Activated CD4-positive, alpha-beta memory T cell treated with anti-CD3 and anti-CD28 coated beads, Interleukin-2, amount 10 ng/mL, durations not matched to agents 7 days and 5 days (primary cell): ENCODE data around the gene GADD45A. TPM values are rescaled to one million over a fixed set of nuclear protein-coding genes. Genes with fewer than 3 reads are reported as not detected.

Source experiments
- CTCF ChIA-PET: fragments of 350-600 bp; sonication (Branson Sonifier 250); formaldehyde crosslinking; loops from one replicate; lab custom pipeline; 2021; ENCODE audit warnings: antibody characterized with exemption, inconsistent platforms; lab: Charles Lee
- POLR2A ChIA-PET: fragments of 350-600 bp; sonication (Branson Sonifier 250); formaldehyde crosslinking; loops from one replicate; lab custom pipeline; 2021; ENCODE audit warnings: antibody characterized with exemption; lab: Charles Lee
- DNase-seq: peaks from one replicate; pipeline ENCODE4 v3.0.0-alpha.2; 2020
- H3K27ac Mint-ChIP-seq: one replicate; pipeline ENCODE4 v1.8.0; 2021; ENCODE audit warnings: mild to moderate bottlenecking, mixed read lengths
- H3K27me3 Mint-ChIP-seq: one replicate; pipeline ENCODE4 v1.8.0; 2021; ENCODE audit warnings: mixed read lengths
- H3K36me3 Mint-ChIP-seq: one replicate; pipeline ENCODE4 v1.8.0; 2021; ENCODE audit warnings: low read depth, mixed read lengths
- H3K4me1 Mint-ChIP-seq: one replicate; pipeline ENCODE4 v1.8.0; 2021; ENCODE audit warnings: mixed read lengths
- H3K4me3 Mint-ChIP-seq: one replicate; pipeline ENCODE4 v1.8.0; 2021; ENCODE audit warnings: mild to moderate bottlenecking, mixed read lengths
- H3K9me3 Mint-ChIP-seq: one replicate; pipeline ENCODE4 v1.8.0; 2021; ENCODE audit warnings: mixed read lengths
- total RNA-seq, 2 experiments: library from RNA; stranded (reverse); gene quantifications; one replicate each; pipeline ENCODE4 v1.2.3, GENCODE V29; 2021

Gene GADD45A
- total RNA-seq, 2 experiments from 2014 or later, result 29.5 to 30.7 TPM

DNA sequence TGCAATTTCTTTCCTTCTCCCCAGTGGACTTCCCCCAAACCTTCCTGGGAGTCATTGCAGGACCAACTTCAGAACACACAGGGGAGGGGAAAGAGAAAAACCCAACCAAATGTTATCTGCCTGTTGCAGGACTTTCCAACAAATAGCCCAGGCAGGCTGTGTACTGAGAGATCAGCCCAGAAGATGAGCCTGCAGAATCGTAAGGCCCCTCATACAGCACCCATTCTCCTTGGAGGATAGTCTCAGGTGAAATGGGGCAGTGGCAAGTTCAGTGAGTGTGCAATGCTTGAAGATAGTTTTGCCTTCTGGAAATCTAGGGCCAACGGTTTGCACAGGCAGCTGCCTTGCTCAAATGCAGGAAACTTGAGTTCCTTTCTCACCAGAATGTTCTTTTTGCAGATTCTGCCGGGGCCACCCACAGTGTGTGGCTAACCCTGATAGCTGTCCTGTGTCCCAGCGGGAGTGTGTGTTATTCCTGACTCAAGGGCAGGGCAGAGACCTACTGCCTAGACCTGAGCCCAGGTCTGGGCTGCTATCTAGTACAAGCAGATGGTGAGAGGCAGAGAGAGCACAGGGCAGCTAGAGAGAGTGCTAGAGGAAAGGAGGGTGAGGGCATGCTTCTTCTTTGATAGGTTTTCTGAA is 48.8 kb downstream of the GADD45A start:
- POLR2A ChIA-PET, result interaction anchor here (1.5 kb wide), 1 partner anchor 49 kb away, joined by 5 read pairs; the partner anchor contains the start of gene GADD45A
- CTCF ChIA-PET, result no interaction called here
- DNase-seq, result no peak
- peaks cover 4% of the 10 kb centered on the region for H3K27me3 Mint-ChIP-seq
- no peak overlapping the region for H3K27ac Mint-ChIP-seq
- no peaks in the 10 kb centered on the region for H3K9me3 Mint-ChIP-seq
- no peak overlapping the region for H3K4me3 Mint-ChIP-seq
- H3K4me1 Mint-ChIP-seq, result peaks cover 20% of the 10 kb centered on the region
- no peaks in the 10 kb centered on the region for H3K36me3 Mint-ChIP-seq

DNA sequence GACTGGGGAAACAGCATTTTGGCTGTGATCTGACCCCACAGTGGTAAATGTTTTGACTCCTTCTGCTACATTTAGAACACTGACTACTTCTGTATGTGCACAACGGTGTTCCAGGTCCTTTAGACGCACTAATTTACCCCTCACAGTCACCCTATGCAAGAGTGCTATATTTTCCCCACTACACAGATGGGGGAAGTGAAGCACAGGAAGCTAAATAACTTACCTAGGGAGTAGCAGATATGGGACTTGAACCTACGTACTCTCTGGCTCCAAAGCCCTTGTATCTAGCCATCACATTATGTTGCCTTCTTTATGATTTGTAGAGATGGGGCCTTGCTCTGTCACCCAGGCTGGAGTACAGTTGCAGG is 49.3 kb downstream of the GADD45A start:
- Mint-ChIP-seq H3K27ac (no peak overlapping the region), H3K4me1 (peaks cover 20% of the 10 kb centered on the region), H3K36me3 (no peaks in the 10 kb centered on the region), H3K27me3 (peaks cover 3% of the 10 kb centered on the region), H3K4me3 (no peak overlapping the region), H3K9me3 (no peaks in the 10 kb centered on the region)
- CTCF ChIA-PET, result no interaction called here
- no peak for DNase-seq
- POLR2A ChIA-PET, result interaction anchor here (1.5 kb wide), 1 partner anchor 49 kb away, joined by 5 read pairs; the partner anchor contains the start of gene GADD45A

DNA sequence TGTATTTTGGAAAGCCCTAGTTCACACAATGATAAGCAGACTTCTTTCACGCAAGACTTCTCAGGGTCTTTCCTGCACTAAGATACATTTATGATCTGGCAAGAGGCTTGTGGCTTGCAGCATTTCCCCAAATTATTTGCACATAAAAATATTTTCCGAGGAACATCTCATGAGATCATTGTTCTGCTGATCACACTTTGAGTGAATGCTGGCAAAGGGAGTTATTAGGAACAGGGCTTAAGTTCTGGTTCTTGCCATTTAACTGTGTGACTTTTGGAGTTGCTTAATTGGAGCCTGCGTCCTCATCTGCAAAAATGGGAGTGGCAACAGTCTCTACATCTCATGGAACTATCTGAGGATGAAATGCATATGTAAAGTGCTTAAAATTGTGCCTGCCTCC is 50.2 kb downstream of the GADD45A start:
- H3K27ac Mint-ChIP-seq, result no peak overlapping the region
- H3K9me3 Mint-ChIP-seq, result no peaks in the 10 kb centered on the region
- ChIA-PET CTCF (no interaction called here), POLR2A (interaction anchor here (1.0 kb wide), 1 partner anchor 14 kb away, joined by 3 read pairs; no protein-coding TSS in a partner anchor)
- no peak overlapping the region for H3K4me3 Mint-ChIP-seq
- H3K27me3 Mint-ChIP-seq, result peaks cover 3% of the 10 kb centered on the region
- no peaks in the 10 kb centered on the region for H3K36me3 Mint-ChIP-seq
- peaks cover 16% of the 10 kb centered on the region for H3K4me1 Mint-ChIP-seq
- no peak for DNase-seq

DNA sequence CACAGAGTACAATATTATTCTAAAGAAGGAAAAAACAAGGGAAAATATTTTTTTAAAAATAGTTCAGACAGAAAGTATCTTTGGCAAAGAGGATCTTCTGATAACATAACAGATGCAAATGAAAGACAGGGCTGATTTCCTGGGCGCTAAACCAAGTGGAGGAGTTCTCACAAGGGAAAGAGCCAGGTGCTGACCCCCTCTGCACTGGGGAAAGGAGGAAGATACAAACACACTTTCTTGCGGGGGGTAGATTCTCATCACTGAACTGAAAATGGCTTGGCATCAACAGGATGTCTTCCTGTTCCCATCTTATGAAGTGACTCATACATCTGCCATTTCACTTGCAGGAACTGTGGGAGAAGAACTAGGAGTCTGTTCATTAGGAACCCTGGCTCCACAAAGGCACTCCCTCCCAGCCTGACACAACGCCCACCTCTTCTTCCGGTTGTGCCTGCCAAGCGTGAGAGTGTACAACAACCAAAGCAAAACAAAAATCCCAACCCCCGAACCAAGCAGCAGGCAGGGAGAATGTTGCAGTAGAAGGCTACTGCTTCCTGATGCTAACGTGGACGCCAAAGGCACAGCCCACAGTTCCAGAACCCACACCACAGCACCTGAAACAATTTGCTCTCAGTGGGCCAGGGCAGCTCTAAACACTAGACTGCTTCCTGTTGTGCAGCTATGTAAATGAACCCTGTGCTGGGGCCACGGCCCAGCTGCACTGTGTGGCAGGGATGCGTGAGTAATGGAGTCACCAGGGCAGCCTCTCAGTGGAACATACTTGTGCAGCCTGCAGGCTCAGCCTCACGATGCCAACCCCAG is 51.0 kb downstream of the GADD45A start:
- peak; percentile 62 for DNase-seq
- Mint-ChIP-seq H3K27me3 (peaks cover 3% of the 10 kb centered on the region), H3K4me1 (peaks cover 14% of the 10 kb centered on the region), H3K9me3 (no peaks in the 10 kb centered on the region), H3K36me3 (no peaks in the 10 kb centered on the region), H3K27ac (peak overlapping the region; percentile 76), H3K4me3 (peak overlapping the region; percentile 54)
- CTCF ChIA-PET, result interaction anchor here (0.6 to 1.3 kb wide), 2 partner anchors 16 to 483 kb away, joined by 3 to 4 read pairs; no protein-coding TSS in a partner anchor
- POLR2A ChIA-PET, result interaction anchor here (0.5 to 3.8 kb wide), 3 partner anchors 14 to 421 kb away, joined by 3 to 16 read pairs (median 3); partner anchors contain the start of gene GADD45A

DNA sequence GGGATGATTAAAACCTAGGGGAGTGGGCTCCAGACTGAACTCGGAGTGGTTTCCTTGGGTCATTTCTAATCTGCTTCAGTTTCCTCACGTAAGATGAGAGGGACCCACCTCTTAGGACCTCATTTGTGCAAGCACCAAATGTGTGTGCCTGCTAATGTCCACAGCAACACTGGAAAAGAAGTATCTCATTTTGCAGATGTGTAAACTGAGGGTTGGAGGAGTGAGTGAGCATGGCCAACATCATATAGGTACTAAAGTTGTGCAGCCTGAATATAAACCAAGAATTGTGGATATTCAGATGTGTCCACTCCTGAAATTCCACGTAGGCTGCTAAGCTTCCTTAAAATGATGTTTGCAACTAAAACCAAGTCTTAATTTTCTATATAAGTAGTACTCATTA is 51.7 kb downstream of the GADD45A start:
- no peak overlapping the region for H3K4me3 Mint-ChIP-seq
- H3K27ac Mint-ChIP-seq, result peak overlapping the region; percentile 76

DNA sequence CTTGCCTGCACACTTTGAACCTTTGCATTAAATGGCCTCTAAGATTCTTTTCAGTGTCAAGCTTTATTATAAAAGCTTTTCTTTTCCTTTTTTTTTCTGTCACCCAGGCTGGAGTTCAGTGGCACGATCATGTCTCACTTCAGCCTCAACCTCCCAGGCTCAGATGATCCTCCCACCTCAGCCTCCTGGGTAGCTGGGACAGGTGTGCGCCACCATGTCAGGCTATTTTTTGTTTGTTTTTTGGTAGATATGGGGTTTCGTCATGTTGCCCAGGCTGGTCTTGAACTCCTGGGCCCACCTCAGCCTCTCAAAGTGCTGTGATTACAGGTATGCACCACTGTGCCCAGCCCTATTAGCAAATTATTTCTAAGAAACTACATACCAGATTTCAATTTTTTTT is 52.9 kb downstream of the GADD45A start:
- H3K4me1 Mint-ChIP-seq, result peaks cover 14% of the 10 kb centered on the region
- no peak for DNase-seq
- no peaks in the 10 kb centered on the region for H3K27me3 Mint-ChIP-seq
- POLR2A ChIA-PET, result interaction anchor here (3.8 kb wide), 1 partner anchor 52 kb away, joined by 16 read pairs; the partner anchor contains the start of gene GADD45A
- no peak overlapping the region for H3K27ac Mint-ChIP-seq
- H3K4me3 Mint-ChIP-seq, result no peak overlapping the region
- CTCF ChIA-PET, result interaction anchor here (1.0 to 1.4 kb wide), 4 partner anchors 8 to 204 kb away, joined by 3 to 5 read pairs (median 3); no protein-coding TSS in a partner anchor
- no peaks in the 10 kb centered on the region for H3K36me3 Mint-ChIP-seq
- no peaks in the 10 kb centered on the region for H3K9me3 Mint-ChIP-seq

More for the DNA sequence above, 51.7 kb downstream of the GADD45A start:
- no peak for DNase-seq
- POLR2A ChIA-PET, result interaction anchor here (3.8 kb wide), 1 partner anchor 51 kb away, joined by 16 read pairs; the partner anchor contains the start of gene GADD45A
- Mint-ChIP-seq H3K4me1 (peaks cover 14% of the 10 kb centered on the region), H3K9me3 (no peaks in the 10 kb centered on the region), H3K36me3 (no peaks in the 10 kb centered on the region), H3K27me3 (no peaks in the 10 kb centered on the region)
- CTCF ChIA-PET, result interaction anchor here (1.1 to 1.4 kb wide), 3 partner anchors 9 to 24 kb away, joined by 3 to 5 read pairs (median 3); no protein-coding TSS in a partner anchor

Other genes starting within 250 kb of the GADD45A start
- under 1 TPM; 0.05 TPM for gene GNG12, start 148.3 kb downstream of the GADD45A start, total RNA-seq